Thymus (tissue), 11 donors: ENCODE measurements around the gene KAT2B. TPM values are rescaled to one million over a fixed set of nuclear protein-coding genes. Genes with fewer than 3 reads are reported as not detected.

ENCODE experiments used
- DNase-seq, 9 donors: peaks; one replicate each; pipeline ENCODE4 v3.0.0-alpha.2; 2013; ENCODE audit warnings: low spot score in 9 of 9, low read depth in 6 of 9, missing footprints in 1 of 9
- H3K27ac ChIP-seq, 2 donors: one replicate each; pipeline ENCODE4 v1.5.1; 2013; ENCODE audit warnings: control low read depth in 1 of 2, low read depth in 1 of 2, low read length in 1 of 2, mild to moderate bottlenecking in 1 of 2, moderate library complexity in 1 of 2
- H3K27me3 ChIP-seq, 2 donors: one replicate each; pipeline ENCODE4 v1.5.1; 2013; ENCODE audit warnings: low read length in 1 of 2; ENCODE audit not compliant: control insufficient read depth in 2 of 2, insufficient read depth in 1 of 2
- H3K36me3 ChIP-seq, 2 donors: one replicate each; pipeline ENCODE4 v1.5.1; 2013; ENCODE audit warnings: low read length in 1 of 2, mild to moderate bottlenecking in 1 of 2, moderate library complexity in 1 of 2; ENCODE audit not compliant: control insufficient read depth in 2 of 2, insufficient read depth in 2 of 2
- H3K4me1 ChIP-seq, 2 donors: one replicate each; pipeline ENCODE4 v1.5.1; 2013; ENCODE audit warnings: low read length in 2 of 2; ENCODE audit not compliant: control insufficient read depth in 2 of 2, insufficient read depth in 2 of 2
- H3K4me3 ChIP-seq, 2 donors: one replicate each; pipeline ENCODE4 v1.5.1; 2013; ENCODE audit warnings: low read length in 2 of 2, control low read depth in 1 of 2, mild to moderate bottlenecking in 1 of 2
- H3K9me3 ChIP-seq, 2 donors: one replicate each; pipeline ENCODE4 v1.5.1; 2013; ENCODE audit warnings: low read length in 1 of 2, mild to moderate bottlenecking in 1 of 2; ENCODE audit not compliant: control insufficient read depth in 2 of 2, insufficient read depth in 1 of 2
- WGBS: extraction: QIAGEN DNeasy Blood & Tissue Kit; methylation state at CpG from one replicate; pipeline ENCODE4 v1.1.7; 2013; 5-methylcytosine and 5-hydroxymethylcytosine counted together
- polyA plus RNA-seq: library from polyadenylated mRNA; stranded (reverse); fragments of 200-250 nt; gene quantifications from one replicate; pipeline ENCODE4 v1.2.3, GENCODE V29; 2013
- total RNA-seq: library from RNA; stranded (reverse); fragments of 120-200 nt; gene quantifications from one replicate; pipeline ENCODE4 v1.2.4, GENCODE V29; 2013
- donor health status: healthy.

The KAT2B gene
- total and polyA plus RNA-seq, 2 donors, result 17.2 to 38.4 TPM

GRCh38 chr3:20140881-20141280 is 100.6 kb downstream of the KAT2B start:
- WGBS, result 67% methylated on average over 2 of the region's 2 CpGs
- H3K4me3 ChIP-seq, result no peak overlapping the region
- H3K4me1 ChIP-seq, result no peaks in the 10 kb centered on the region
- H3K27ac ChIP-seq, result no peak overlapping the region
- no peak for DNase-seq
- H3K9me3 ChIP-seq, result no peaks in the 10 kb centered on the region
- H3K27me3 ChIP-seq, result no peaks in the 10 kb centered on the region
- peaks cover 25 to 29% of the 10 kb centered on the region in 2 donors for H3K36me3 ChIP-seq

DNA sequence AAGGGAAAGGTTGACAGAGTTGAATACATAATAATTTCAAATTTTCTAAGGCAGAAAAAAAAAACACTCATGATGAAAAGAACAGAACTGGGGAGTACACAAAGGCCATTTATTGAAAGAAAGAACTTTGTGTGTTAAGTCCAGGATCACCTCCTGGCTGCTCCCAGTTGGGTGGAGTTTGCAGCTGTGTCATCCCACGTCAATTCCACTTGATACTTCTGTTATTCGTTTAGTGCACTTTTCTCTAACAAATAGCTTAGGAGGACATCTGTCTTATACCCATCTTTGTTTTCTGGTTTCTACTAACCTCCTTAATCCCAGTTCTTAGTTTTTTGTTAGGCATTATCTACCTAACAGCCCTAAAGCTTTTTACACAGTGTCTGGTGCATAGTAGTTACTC is 101.1 kb downstream of the KAT2B start:
- Histone ChIP-seq H3K27ac (no peak overlapping the region), H3K36me3 (peaks cover 25 to 29% of the 10 kb centered on the region in 2 donors), H3K4me3 (no peak overlapping the region), H3K4me1 (no peaks in the 10 kb centered on the region), H3K27me3 (no peaks in the 10 kb centered on the region), H3K9me3 (no peaks in the 10 kb centered on the region)
- DNase-seq, result no peak
- 94% methylated on average over 2 of the region's 2 CpGs for WGBS

- Histone ChIP-seq H3K27ac (no peak overlapping the region), H3K4me3 (no peak overlapping the region), H3K9me3 (no peaks in the 10 kb centered on the region), H3K4me1 (no peaks in the 10 kb centered on the region), H3K27me3 (no peaks in the 10 kb centered on the region), H3K36me3 (peaks cover 28 to 29% of the 10 kb centered on the region in 2 donors)
- no peak for DNase-seq
- WGBS, result 95% methylated on average over 7 of the region's 7 CpGs
Observed at GRCh38 chr3:20141851-20142250, 101.6 kb downstream of the KAT2B start.

GRCh38 chr3:20142517-20142916 is 102.3 kb downstream of the KAT2B start:
- 98% methylated on average over 4 of the region's 4 CpGs for WGBS
- Histone ChIP-seq H3K9me3 (no peaks in the 10 kb centered on the region), H3K36me3 (peaks cover 23 to 26% of the 10 kb centered on the region in 2 donors), H3K4me1 (no peaks in the 10 kb centered on the region), H3K27ac (no peak overlapping the region), H3K27me3 (no peaks in the 10 kb centered on the region), H3K4me3 (no peak overlapping the region)
- DNase-seq, result no peak

DNA sequence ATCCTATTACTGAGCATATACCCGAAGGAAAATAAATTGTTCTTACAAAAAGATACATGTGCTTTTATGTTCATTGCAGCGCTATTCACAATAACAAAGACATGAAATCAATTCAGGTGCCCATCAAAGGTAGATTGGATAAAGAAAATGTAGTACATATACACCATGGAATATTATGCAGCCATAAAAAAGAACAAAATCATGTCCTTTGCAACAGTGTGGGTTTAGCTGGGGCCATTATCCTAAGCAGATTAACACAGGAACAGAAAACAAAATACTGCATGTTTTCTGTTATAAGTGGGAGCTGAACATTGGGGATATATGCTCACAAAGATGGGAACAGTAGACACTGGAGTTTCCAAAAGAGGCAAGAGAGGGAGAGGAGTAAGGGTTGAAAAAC is 103.3 kb downstream of the KAT2B start:
- Histone ChIP-seq H3K36me3 (peaks cover 26 to 29% of the 10 kb centered on the region in 2 donors), H3K4me3 (no peak overlapping the region), H3K9me3 (no peaks in the 10 kb centered on the region), H3K27ac (no peak overlapping the region), H3K27me3 (no peaks in the 10 kb centered on the region), H3K4me1 (no peaks in the 10 kb centered on the region)
- WGBS, result 99% methylated on average over 2 of the region's 2 CpGs
- DNase-seq, result no peak

GRCh38 chr3:20145874-20146273 is 105.6 kb downstream of the KAT2B start:
- no peaks in the 10 kb centered on the region for H3K9me3 ChIP-seq
- no peak overlapping the region for H3K27ac ChIP-seq
- WGBS, result 97% methylated on average over 2 of the region's 2 CpGs
- H3K36me3 ChIP-seq, result peaks cover 23 to 29% of the 10 kb centered on the region in 2 donors
- H3K4me3 ChIP-seq, result no peak overlapping the region
- no peaks in the 10 kb centered on the region for H3K27me3 ChIP-seq
- no peak for DNase-seq
- no peaks in the 10 kb centered on the region for H3K4me1 ChIP-seq

DNA sequence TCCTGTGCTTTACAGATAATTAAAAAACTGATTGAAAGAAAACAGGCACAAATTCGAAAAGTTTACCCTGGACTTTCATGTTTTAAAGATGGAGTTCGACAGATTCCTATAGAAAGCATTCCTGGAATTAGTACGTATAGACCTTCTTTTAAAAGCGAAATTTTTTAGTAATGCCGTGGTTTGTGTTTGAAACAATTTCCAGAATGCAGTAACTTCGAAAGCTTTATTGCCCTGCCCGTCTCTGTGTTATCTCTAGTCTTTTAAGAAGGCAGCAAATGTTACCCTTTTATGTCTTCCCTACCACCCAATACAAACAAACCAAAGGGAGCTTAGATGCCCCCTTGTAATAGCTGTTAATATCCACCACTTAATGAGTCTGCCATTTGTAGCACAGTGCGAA is 106.1 kb downstream of the KAT2B start:
- H3K27me3 ChIP-seq, result no peaks in the 10 kb centered on the region
- no peak for DNase-seq
- H3K4me1 ChIP-seq, result no peaks in the 10 kb centered on the region
- no peak overlapping the region for H3K4me3 ChIP-seq
- H3K9me3 ChIP-seq, result no peaks in the 10 kb centered on the region
- peaks cover 21 to 25% of the 10 kb centered on the region in 2 donors for H3K36me3 ChIP-seq
- no peak overlapping the region for H3K27ac ChIP-seq
- WGBS, result 98% methylated on average over 8 of the region's 8 CpGs

DNA sequence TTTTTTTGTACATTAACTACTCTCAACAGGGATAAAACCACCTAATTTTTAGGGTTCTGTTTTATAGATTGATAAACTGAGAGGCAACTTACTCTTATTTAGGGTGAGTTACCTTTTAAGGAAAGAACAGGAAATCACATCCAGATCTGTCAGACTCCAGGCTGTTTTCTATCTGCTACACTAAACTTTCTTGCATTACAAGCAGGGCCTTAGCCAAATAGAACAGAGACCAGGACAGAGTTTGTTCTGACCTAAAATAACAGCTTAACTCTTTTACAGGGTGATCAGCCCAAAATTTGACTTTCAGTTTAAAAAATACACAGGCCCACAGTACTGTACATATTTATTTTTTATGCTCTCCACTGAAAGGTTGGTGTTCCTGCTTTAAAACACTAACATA is 107.1 kb downstream of the KAT2B start:
- H3K36me3 ChIP-seq, result peaks cover 15 to 25% of the 10 kb centered on the region in 2 donors

GRCh38 chr3:20148466-20148865 is 108.2 kb downstream of the KAT2B start:
- Histone ChIP-seq H3K36me3 (peaks cover 7 to 30% of the 10 kb centered on the region in 2 donors), H3K27me3 (no peaks in the 10 kb centered on the region), H3K4me3 (no peak overlapping the region), H3K4me1 (no peaks in the 10 kb centered on the region), H3K9me3 (no peaks in the 10 kb centered on the region), H3K27ac (no peak overlapping the region)
- no peak for DNase-seq
- WGBS, result 98% methylated on average over 10 of the region's 10 CpGs

More for the DNA sequence above, 107.1 kb downstream of the KAT2B start:
- no peaks in the 10 kb centered on the region for H3K9me3 ChIP-seq
- no peak overlapping the region for H3K27ac ChIP-seq
- no peak overlapping the region for H3K4me3 ChIP-seq
- no peaks in the 10 kb centered on the region for H3K27me3 ChIP-seq
- no peaks in the 10 kb centered on the region for H3K4me1 ChIP-seq
- no peak for DNase-seq

GRCh38 chr3:20154078-20154477 is 113.8 kb downstream of the KAT2B start:
- Histone ChIP-seq H3K9me3 (no peaks in the 10 kb centered on the region), H3K4me3 (no peak overlapping the region), H3K27me3 (no peaks in the 10 kb centered on the region), H3K4me1 (no peaks in the 10 kb centered on the region), H3K36me3 (peaks cover 7 to 41% of the 10 kb centered on the region in 2 donors), H3K27ac (no peak overlapping the region)
- WGBS, result 99% methylated on average over 1 of the region's 1 CpG
- DNase-seq, result no peak
